Activated naive CD8-positive, alpha-beta T cell treated with anti-CD3 and anti-CD28 coated beads, Interleukin-2, amount 10 ng/mL, durations not matched to agents 7 days and 5 days (primary cell): Measurements from ENCODE around the gene P2RY12. TPM values are rescaled to one million over a fixed set of nuclear protein-coding genes. Genes with fewer than 3 reads are reported as not detected.
A peak's percentile ranks its signal among the peaks of the same experiment; 100 is the strongest.

Source experiments
- ATAC-seq: fragments of 150-1000 bp; cut with Tn5 transposase; one replicate; pipeline ENCODE4 v1.10.0; 2021; ENCODE audit warnings: low read depth, moderate library complexity
- POLR2A ChIA-PET: fragments of 350-600 bp; sonication (Branson Sonifier 250); formaldehyde crosslinking; loops from one replicate; lab custom pipeline; 2021; ENCODE audit warnings: antibody characterized with exemption; lab: Charles Lee
- DNase-seq: peaks from one replicate; pipeline ENCODE4 v3.0.0; 2021
- H3K27ac Mint-ChIP-seq: one replicate; pipeline ENCODE4 v1.8.0; 2022; ENCODE audit warnings: mild to moderate bottlenecking, mixed read lengths
- H3K27me3 Mint-ChIP-seq: one replicate; pipeline ENCODE4 v1.8.0; 2022; ENCODE audit warnings: mild to moderate bottlenecking, moderate library complexity, mixed read lengths
- H3K36me3 Mint-ChIP-seq: one replicate; pipeline ENCODE4 v1.8.0; 2021; ENCODE audit warnings: mild to moderate bottlenecking, mixed read lengths
- H3K4me1 Mint-ChIP-seq: one replicate; pipeline ENCODE4 v1.8.0; 2021; ENCODE audit warnings: mixed read lengths
- H3K4me3 Mint-ChIP-seq: one replicate; pipeline ENCODE4 v1.8.0; 2022; ENCODE audit warnings: mild to moderate bottlenecking, moderate library complexity, mixed read lengths
- H3K9me3 Mint-ChIP-seq: one replicate; pipeline ENCODE4 v1.8.0; 2021; ENCODE audit warnings: mixed read lengths
- total RNA-seq, 2 experiments: library from RNA; stranded (reverse); gene quantifications; one replicate each; pipeline ENCODE4 v1.2.3, GENCODE V29; 2021

The P2RY12 gene
- total RNA-seq, 2 experiments from 2014 or later: not detected

DNA sequence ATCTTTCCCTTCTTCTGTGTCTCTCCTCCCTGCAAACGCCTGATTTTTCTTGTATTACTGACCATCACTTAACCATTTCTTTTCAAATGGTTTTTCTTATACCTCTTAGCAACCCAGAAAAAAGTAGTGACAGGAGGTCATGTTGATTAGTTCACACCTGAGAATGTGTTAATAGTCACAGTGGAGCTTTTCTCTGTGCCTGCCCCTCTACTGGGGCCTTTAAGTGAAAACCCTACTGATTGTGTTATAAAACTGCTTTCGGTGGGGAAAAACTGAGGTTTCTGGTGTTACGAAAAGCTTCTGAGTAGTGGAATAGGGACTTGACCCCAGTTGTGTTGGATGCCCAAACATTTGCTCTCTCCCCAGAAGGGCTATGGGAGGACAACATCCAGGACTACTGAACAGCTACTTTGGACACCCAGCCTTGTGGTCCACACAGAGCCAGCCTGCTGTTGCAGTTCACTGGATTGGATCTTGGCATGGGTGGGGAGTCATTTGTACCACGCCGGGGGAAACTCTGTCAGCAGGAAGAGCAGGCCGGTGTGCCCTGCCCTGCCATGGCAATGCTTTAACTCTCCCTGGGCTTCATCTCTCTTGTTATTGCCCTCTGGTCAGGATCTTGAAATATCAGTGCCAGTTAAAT, 78.3 kb downstream of the P2RY12 start:
- DNase-seq (no peak), ATAC-seq (no peak)
- Mint-ChIP-seq H3K36me3 (peaks cover 3% of the 10 kb centered on the region), H3K4me1 (peaks cover 17% of the 10 kb centered on the region), H3K4me3 (no peak overlapping the region), H3K27ac (no peak overlapping the region), H3K27me3 (peaks cover 3% of the 10 kb centered on the region), H3K9me3 (no peaks in the 10 kb centered on the region)
- POLR2A ChIA-PET: no interaction called here

GRCh38 chr3:151305775-151306151, 78.8 kb downstream of the P2RY12 start:
- H3K27me3 Mint-ChIP-seq: peaks cover 4% of the 10 kb centered on the region
- H3K36me3 Mint-ChIP-seq: peaks cover 3% of the 10 kb centered on the region
- POLR2A ChIA-PET: no interaction called here
- DNase-seq (no peak), ATAC-seq (no peak)
- no peaks in the 10 kb centered on the region for H3K9me3 Mint-ChIP-seq
- peaks cover 17% of the 10 kb centered on the region for H3K4me1 Mint-ChIP-seq
- no peak overlapping the region for H3K4me3 Mint-ChIP-seq
- H3K27ac Mint-ChIP-seq: no peak overlapping the region

DNA sequence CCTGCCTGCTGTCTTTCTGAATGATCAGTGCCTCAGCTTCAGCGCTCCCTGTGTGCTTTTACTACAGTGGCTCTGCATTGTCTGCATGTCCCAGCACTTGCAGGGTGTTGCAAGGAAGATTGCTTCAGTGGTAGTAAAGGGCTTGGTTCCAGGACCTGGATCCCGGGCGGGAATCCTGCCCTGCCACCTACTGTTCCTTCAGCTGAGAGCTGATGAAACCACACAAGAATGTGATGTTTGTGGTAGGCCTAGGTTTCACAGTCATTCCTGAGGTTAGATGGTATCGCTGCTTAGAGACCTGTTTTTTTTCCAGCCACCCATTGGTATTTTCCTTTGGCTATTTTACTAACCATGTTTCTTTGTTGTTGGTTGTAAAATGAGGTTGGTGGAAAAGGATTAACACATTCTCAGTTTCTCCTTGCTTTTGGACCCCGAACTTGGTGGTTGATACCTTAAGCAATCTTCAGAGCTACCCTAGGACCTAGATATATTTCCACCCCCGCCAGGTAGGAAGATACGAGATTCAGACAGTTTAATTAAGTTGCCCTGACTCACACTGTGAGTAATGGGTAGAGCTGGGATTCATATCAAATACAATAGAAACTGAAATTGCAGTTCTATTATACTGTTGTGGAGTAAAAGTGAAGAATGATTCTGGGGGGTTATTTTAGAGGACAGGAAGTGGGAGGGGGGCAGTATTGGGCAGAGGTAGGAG, 79.3 kb downstream of the P2RY12 start:
- Mint-ChIP-seq H3K4me3 (no peak overlapping the region), H3K27me3 (peaks cover 8% of the 10 kb centered on the region), H3K36me3 (peaks cover 3% of the 10 kb centered on the region), H3K9me3 (no peaks in the 10 kb centered on the region), H3K4me1 (peaks cover 17% of the 10 kb centered on the region), H3K27ac (no peak overlapping the region)
- ATAC-seq: peak; percentile 33
- POLR2A ChIA-PET: no interaction called here
- DNase-seq: no peak

- Mint-ChIP-seq H3K4me1 (peaks cover 17% of the 10 kb centered on the region), H3K4me3 (no peak overlapping the region), H3K27ac (no peak overlapping the region), H3K36me3 (peaks cover 3% of the 10 kb centered on the region), H3K27me3 (peaks cover 8% of the 10 kb centered on the region), H3K9me3 (no peaks in the 10 kb centered on the region)
- POLR2A ChIA-PET: no interaction called here
- DNase-seq (no peak), ATAC-seq (no peak)
Observed at GRCh38 chr3:151303751-151304150, 80.8 kb downstream of the P2RY12 start.

DNA sequence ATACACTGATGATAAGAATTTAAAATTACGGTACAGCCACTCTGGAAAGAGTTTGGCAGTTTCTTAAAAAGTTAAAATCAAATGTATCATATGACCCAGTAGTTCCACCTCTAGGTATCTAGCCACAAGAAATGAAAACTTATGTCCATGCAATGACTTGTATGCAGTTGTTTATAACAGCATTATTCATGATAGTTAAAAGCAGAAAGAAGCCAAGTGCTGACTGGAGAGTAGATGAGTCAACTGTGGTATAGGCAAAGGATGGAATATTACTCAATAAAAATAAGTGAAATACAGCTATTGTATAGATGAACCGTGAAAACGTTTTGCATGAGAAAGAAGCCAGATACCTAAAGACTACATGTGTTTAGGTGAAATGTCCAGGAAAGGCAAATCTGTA, 82.8 kb downstream of the P2RY12 start:
- Mint-ChIP-seq H3K27ac (no peak overlapping the region), H3K27me3 (peaks cover 13% of the 10 kb centered on the region), H3K4me1 (peaks cover 14% of the 10 kb centered on the region)

GRCh38 chr3:151300539-151300938, 84.0 kb downstream of the P2RY12 start:
- Mint-ChIP-seq H3K4me1 (peaks cover 9% of the 10 kb centered on the region), H3K9me3 (no peaks in the 10 kb centered on the region), H3K27ac (no peak overlapping the region), H3K27me3 (peaks cover 15% of the 10 kb centered on the region), H3K36me3 (peaks cover 1% of the 10 kb centered on the region), H3K4me3 (no peak overlapping the region)
- no peak for ATAC-seq
- DNase-seq: no peak
- POLR2A ChIA-PET: interaction anchor here (0.6 kb wide), 1 partner anchor 806 kb away, joined by 6 read pairs; no protein-coding TSS in a partner anchor

More for the DNA sequence above, 82.8 kb downstream of the P2RY12 start:
- no peak overlapping the region for H3K4me3 Mint-ChIP-seq
- POLR2A ChIA-PET: no interaction called here
- no peaks in the 10 kb centered on the region for H3K9me3 Mint-ChIP-seq
- DNase-seq (no peak), ATAC-seq (no peak)
- peaks cover 1% of the 10 kb centered on the region for H3K36me3 Mint-ChIP-seq

- Mint-ChIP-seq H3K27me3 (peaks cover 24% of the 10 kb centered on the region), H3K4me3 (no peak overlapping the region), H3K36me3 (peaks cover 1% of the 10 kb centered on the region), H3K27ac (no peak overlapping the region), H3K9me3 (no peaks in the 10 kb centered on the region), H3K4me1 (peaks cover 2% of the 10 kb centered on the region)
- DNase-seq (no peak), ATAC-seq (no peak)
- POLR2A ChIA-PET: no interaction called here
Observed at GRCh38 chr3:151299006-151299405, 85.5 kb downstream of the P2RY12 start.

DNA sequence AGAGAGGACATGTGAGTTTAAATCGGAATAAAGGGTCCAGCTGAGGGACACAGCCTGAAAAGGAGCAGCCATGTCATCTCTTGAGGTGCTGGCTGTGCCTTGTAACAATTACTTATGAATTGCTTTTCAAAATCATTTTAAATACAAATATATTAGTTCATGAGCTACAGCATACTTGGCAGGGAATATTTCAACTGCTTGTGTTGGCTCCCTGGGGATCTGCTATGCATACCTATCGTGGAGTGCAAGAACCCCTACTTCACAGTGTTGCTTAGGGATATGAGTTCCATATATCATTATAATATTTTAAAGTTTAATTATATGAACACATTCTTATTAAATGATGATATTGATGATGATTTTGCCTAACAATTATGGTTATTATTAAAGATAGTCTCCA, 87.1 kb downstream of the P2RY12 start:
- POLR2A ChIA-PET: no interaction called here
- DNase-seq (no peak), ATAC-seq (no peak)
- H3K36me3 Mint-ChIP-seq: no peaks in the 10 kb centered on the region
- H3K4me3 Mint-ChIP-seq: no peak overlapping the region
- H3K27ac Mint-ChIP-seq: no peak overlapping the region
- peaks cover 36% of the 10 kb centered on the region for H3K27me3 Mint-ChIP-seq
- H3K4me1 Mint-ChIP-seq: no peaks in the 10 kb centered on the region
- H3K9me3 Mint-ChIP-seq: no peaks in the 10 kb centered on the region

DNA sequence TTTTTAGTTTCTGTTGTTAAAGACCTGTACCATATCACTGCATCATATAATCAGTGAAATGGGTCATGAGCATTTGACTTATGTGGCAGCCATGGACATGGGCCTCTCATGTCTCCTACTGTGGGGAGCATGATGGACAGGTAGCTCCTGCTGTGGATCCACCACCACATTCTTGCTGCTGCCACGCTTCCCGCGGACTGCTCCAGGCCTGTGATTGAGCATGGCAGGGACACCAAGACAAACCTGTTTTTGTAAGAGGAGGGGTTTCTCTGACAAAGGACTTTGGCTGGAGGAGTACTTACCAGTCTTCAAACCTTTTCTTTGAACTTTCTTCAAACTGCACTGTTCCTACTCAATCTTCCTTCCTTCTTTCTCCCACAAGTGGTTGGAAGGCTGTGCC, 88.3 kb downstream of the P2RY12 start:
- Mint-ChIP-seq H3K9me3 (no peaks in the 10 kb centered on the region), H3K27me3 (peaks cover 40% of the 10 kb centered on the region), H3K4me1 (no peaks in the 10 kb centered on the region), H3K4me3 (no peak overlapping the region), H3K27ac (no peak overlapping the region), H3K36me3 (no peaks in the 10 kb centered on the region)
- POLR2A ChIA-PET: no interaction called here
- DNase-seq: no peak
- no peak for ATAC-seq

GRCh38 chr3:151293127-151293526, 91.4 kb downstream of the P2RY12 start:
- Mint-ChIP-seq H3K27me3 (peaks cover 31% of the 10 kb centered on the region), H3K4me3 (no peak overlapping the region), H3K36me3 (no peaks in the 10 kb centered on the region), H3K27ac (no peak overlapping the region), H3K4me1 (no peaks in the 10 kb centered on the region), H3K9me3 (no peaks in the 10 kb centered on the region)
- no peak for ATAC-seq
- POLR2A ChIA-PET: no interaction called here
- no peak for DNase-seq

DNA sequence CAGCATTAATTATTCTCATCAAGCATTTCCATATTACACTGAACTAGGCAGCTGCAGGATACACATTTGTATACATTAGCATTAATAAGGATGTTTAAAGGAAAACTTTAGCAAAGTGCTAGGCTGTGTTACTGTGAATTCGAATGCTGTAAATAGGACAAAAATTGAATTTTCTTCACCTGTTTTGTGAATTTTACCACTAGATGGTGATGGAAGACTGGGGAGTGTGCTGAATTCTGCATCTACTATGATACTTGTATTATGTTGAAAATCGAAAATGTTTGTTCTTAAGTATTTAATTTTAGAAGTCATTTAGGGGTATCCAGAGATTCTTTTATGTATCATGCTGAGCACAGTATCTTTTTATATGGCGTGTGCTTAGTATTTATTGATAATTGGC, 93.9 kb downstream of the P2RY12 start:
- no peaks in the 10 kb centered on the region for H3K36me3 Mint-ChIP-seq
- POLR2A ChIA-PET: no interaction called here

DNA sequence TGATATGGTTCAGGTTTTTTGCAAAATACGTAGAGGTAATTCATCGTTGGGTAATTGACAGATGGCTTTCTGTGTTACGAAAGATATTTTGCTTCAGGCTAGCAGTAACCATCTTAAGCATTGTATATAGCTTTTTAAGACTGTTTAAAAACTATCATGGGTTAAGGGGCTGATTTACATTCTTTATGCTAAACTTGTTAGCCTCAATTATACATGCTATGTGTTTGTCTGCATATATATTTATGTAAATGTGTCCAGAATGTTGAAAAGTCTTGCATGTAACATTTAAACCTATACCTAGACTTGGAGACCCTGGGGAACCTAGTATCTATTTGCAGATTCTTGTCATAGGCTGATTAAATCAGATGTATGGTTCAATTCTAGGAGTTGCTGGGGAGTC, 95.1 kb downstream of the P2RY12 start:
- POLR2A ChIA-PET: no interaction called here
- ATAC-seq (no peak), DNase-seq (no peak)
- Mint-ChIP-seq H3K9me3 (no peaks in the 10 kb centered on the region), H3K4me1 (peaks cover 4% of the 10 kb centered on the region), H3K4me3 (no peak overlapping the region), H3K27ac (no peak overlapping the region), H3K36me3 (no peaks in the 10 kb centered on the region), H3K27me3 (peaks cover 18% of the 10 kb centered on the region)

More for the DNA sequence above, 93.9 kb downstream of the P2RY12 start:
- H3K4me3 Mint-ChIP-seq: no peak overlapping the region
- no peak for ATAC-seq
- H3K27me3 Mint-ChIP-seq: peaks cover 27% of the 10 kb centered on the region
- no peaks in the 10 kb centered on the region for H3K9me3 Mint-ChIP-seq
- peaks cover 3% of the 10 kb centered on the region for H3K4me1 Mint-ChIP-seq
- no peak for DNase-seq
- no peak overlapping the region for H3K27ac Mint-ChIP-seq
